ENCODE results near the gene ESPL1. TPM values are rescaled to one million over a fixed set of nuclear protein-coding genes. Genes with fewer than 3 reads are reported as not detected.

Gene ESPL1
- total and polyA plus RNA-seq, 2 of the 13 experiments (the other 11 are each of a cell fraction or from before 2014, with no cell fraction given) = 5.8 to 11.5 TPM

DNA sequence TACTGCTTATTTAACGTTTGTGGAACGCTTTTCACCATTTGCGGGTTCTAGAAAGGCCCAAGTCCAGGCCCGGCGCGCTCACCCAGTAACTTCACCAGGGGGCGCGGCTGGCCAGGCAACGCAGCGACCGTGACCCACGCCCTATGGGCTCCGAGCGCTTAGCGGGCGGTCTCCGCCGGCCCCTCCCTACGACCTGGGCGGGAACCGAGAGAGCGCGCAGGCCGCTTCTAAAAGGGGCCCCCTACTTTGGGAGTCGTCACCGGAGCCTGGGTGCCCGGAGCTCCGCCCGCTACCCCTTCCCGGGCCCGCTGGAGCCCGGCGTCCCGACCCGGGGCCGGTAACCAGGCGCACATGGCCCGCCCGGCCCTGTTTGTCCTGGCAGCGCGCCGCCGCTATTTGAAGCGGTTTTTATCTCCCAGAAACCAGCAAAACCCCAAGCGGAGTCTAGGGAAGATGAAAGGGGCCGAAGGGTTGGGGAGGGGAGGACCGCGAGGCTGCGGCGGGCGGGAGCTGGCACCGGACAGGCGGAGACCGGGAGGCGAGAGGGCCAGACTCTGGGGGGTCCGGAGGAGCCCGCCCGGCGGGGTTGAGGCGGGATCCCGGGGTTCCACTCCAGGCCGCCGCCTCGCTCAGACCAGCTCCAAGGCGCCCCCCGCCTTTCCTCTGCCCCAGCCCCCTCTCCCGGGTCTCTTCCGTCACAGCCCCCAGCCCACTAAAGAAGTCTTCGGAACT is 56.8 kb downstream of the ESPL1 start (continued):
- TF ChIP-seq ZNF574 (CRISPR knock-in tag; IDR thresholded peaks at IDR 0.05) = peak; percentile 92
- TF ChIP-seq ZNF121 (CRISPR knock-in tag; IDR thresholded peaks at IDR 0.05) = no peak
- TF ChIP-seq BCL6 (CRISPR knock-in tag; IDR thresholded peaks at IDR 0.05) = no peak; the same call in 1 of the 2 replicates
- TF ChIP-seq EED (CRISPR knock-in tag; IDR thresholded peaks at IDR 0.05) = peak; percentile 76; the same call in 1 of the 2 replicates
- TF ChIP-seq SETDB1 (CRISPR knock-in tag; IDR thresholded peaks at IDR 0.05; ENCODE audit: borderline replicate concordance) = no peak
- no peak; the same call in 1 of the 2 replicates for TF ChIP-seq TCF7L2 (IDR thresholded peaks at IDR 0.05; ENCODE audit: low read depth, low read length)
- TF ChIP-seq NR2F6 (IDR thresholded peaks at IDR 0.05) = peak; percentile 57; the same call in 1 of the 2 replicates
- TF ChIP-seq NR2F6 (CRISPR knock-in tag; IDR thresholded peaks at IDR 0.05) = peak; percentile 88
- no peak for TF ChIP-seq FOXC1 (CRISPR knock-in tag; IDR thresholded peaks at IDR 0.05; ENCODE audit: borderline replicate concordance)
- TF ChIP-seq SOX5 (CRISPR knock-in tag; IDR thresholded peaks at IDR 0.05; ENCODE audit: borderline replicate concordance) = peak; percentile 43; the same call in 1 of the 2 replicates
- TF ChIP-seq ESRRA (CRISPR knock-in tag; IDR thresholded peaks at IDR 0.05; ENCODE audit: low read depth) = peak; percentile 61; the same call in 1 of the 2 replicates
- no peak for TF ChIP-seq ZSCAN30 (CRISPR knock-in tag; IDR thresholded peaks at IDR 0.05)
- TF ChIP-seq ZNF451 (CRISPR knock-in tag; IDR thresholded peaks at IDR 0.05) = peak; percentile 53; the same call in 1 of the 2 replicates
- TF ChIP-seq, protein P1, sequence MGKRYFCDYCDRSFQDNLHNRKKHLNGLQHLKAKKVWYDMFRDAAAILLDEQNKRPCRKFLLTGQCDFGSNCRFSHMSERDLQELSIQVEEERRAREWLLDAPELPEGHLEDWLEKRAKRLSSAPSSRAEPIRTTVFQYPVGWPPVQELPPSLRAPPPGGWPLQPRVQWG (CRISPR knock-in tag; IDR thresholded peaks at IDR 0.05; ENCODE audit: borderline replicate concordance, low read depth) = no peak
- TF ChIP-seq DDIT3 (CRISPR knock-in tag; IDR thresholded peaks at IDR 0.05) = no peak
- TF ChIP-seq AGO1 (IDR thresholded peaks at IDR 0.05; ENCODE audit: low read depth, low read length, poor library complexity, severe bottlenecking) = no peak
- TF ChIP-seq KLF15 (CRISPR knock-in tag; IDR thresholded peaks at IDR 0.05; ENCODE audit: borderline replicate concordance) = peak; percentile 39; the same call in 1 of the 2 replicates
- no peak for TF ChIP-seq AKAP8 (CRISPR knock-in tag; IDR thresholded peaks at IDR 0.05)
- TF ChIP-seq, protein P2, sequence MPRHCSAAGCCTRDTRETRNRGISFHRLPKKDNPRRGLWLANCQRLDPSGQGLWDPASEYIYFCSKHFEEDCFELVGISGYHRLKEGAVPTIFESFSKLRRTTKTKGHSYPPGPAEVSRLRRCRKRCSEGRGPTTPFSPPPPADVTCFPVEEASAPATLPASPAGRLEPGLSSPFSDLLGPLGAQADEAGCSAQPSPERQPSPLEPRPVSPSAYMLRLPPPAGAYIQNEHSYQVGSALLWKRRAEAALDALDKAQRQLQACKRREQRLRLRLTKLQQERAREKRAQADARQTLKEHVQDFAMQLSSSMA (CRISPR knock-in tag; IDR thresholded peaks at IDR 0.05) = peak; percentile 69; the same call in 1 of the 2 replicates
- TF ChIP-seq, protein P3, sequence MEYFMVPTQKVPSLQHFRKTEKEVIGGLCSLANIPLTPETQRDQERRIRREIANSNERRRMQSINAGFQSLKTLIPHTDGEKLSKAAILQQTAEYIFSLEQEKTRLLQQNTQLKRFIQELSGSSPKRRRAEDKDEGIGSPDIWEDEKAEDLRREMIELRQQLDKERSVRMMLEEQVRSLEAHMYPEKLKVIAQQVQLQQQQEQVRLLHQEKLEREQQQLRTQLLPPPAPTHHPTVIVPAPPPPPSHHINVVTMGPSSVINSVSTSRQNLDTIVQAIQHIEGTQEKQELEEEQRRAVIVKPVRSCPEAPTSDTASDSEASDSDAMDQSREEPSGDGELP (IDR thresholded peaks at IDR 0.05; ENCODE audit: borderline replicate concordance, low read depth) = peak; percentile 49; the same call in 1 of the 2 replicates
- no peak for TF ChIP-seq DMTF1 (CRISPR knock-in tag; IDR thresholded peaks at IDR 0.05)
- peak; percentile 90; the same call in 1 of the 2 replicates for TF ChIP-seq KLF12 (CRISPR knock-in tag; IDR thresholded peaks at IDR 0.05; ENCODE audit: borderline replicate concordance)

Measured in HepG2 (cell line).